ENCODE measurements around the gene NEURL1B.

- no peak for TF ChIP-seq CTCF (IDR thresholded peaks at IDR 0.05)
- TF ChIP-seq POLR2A (IDR thresholded peaks at IDR 0.05): no peak
Measured at GRCh38 chr5:172730222-172730621, 89.2 kb downstream of the NEURL1B start.

All from right lobe of liver (tissue), 4 donors.